BLaER1 (cell line): ENCODE measurements around the gene CNRIP1.

Source experiments
- H3K27ac ChIP-seq: shearing (Covaris generic); formaldehyde crosslinking; 2 replicates; pipeline ENCODE4 v1.8.1; 2022
- H3K27me3 ChIP-seq: shearing (Covaris generic); formaldehyde crosslinking; 2 replicates; pipeline ENCODE4 v1.8.1; 2022
- H3K36me3 ChIP-seq: shearing (Covaris generic); formaldehyde crosslinking; 2 replicates; pipeline ENCODE4 v1.8.1; 2022
- H3K4me1 ChIP-seq: shearing (Covaris generic); formaldehyde crosslinking; 2 replicates; pipeline ENCODE4 v1.8.1; 2022
- H3K4me2 ChIP-seq: shearing (Covaris generic); formaldehyde crosslinking; 2 replicates; pipeline ENCODE4 v1.8.1; 2022
- H3K4me3 ChIP-seq: shearing (Covaris generic); formaldehyde crosslinking; 2 replicates; pipeline ENCODE4 v1.8.1; 2022
- H3K9ac ChIP-seq: shearing (Covaris generic); formaldehyde crosslinking; 2 replicates; pipeline ENCODE4 v1.8.1; 2022
- H3K9me3 ChIP-seq: shearing (Covaris generic); formaldehyde crosslinking; 2 replicates; pipeline ENCODE4 v1.8.1; 2022
- H4K20me1 ChIP-seq: shearing (Covaris generic); formaldehyde crosslinking; 2 replicates; pipeline ENCODE4 v1.8.1; 2022
- Cebpa-rat ChIP-seq: shearing (Covaris generic); IDR thresholded peaks from 2 replicates; pipeline ENCODE4 v1.8.1; 2022

Gene CNRIP1

GRCh38 chr2:68282811-68283418, 36.8 kb downstream of the CNRIP1 start:
- no peak overlapping the region for H3K27ac ChIP-seq
- H3K4me3 ChIP-seq = no peak overlapping the region
- H4K20me1 ChIP-seq = no peaks in the 10 kb centered on the region
- H3K9ac ChIP-seq = no peak overlapping the region
- no peaks in the 10 kb centered on the region for H3K36me3 ChIP-seq
- no peaks in the 10 kb centered on the region for H3K27me3 ChIP-seq
- peaks cover 20% of the 10 kb centered on the region for H3K4me1 ChIP-seq
- no peaks in the 10 kb centered on the region for H3K9me3 ChIP-seq
- H3K4me2 ChIP-seq = no peak overlapping the region
- TF ChIP-seq Cebpa-rat = no peak

- TF ChIP-seq Cebpa-rat = no peak
- Histone ChIP-seq H3K36me3 (no peaks in the 10 kb centered on the region), H3K4me1 (peaks cover 20% of the 10 kb centered on the region), H3K9ac (no peak overlapping the region), H3K4me3 (no peak overlapping the region), H3K9me3 (no peaks in the 10 kb centered on the region), H4K20me1 (no peaks in the 10 kb centered on the region), H3K27me3 (no peaks in the 10 kb centered on the region), H3K4me2 (no peak overlapping the region), H3K27ac (no peak overlapping the region)
These were observed 39.0 kb downstream of the CNRIP1 start for GRCh38 chr2:68280796-68281195.

GRCh38 chr2:68280348-68280747, 39.4 kb downstream of the CNRIP1 start:
- Histone ChIP-seq H3K4me2 (no peak overlapping the region), H3K4me3 (no peak overlapping the region), H4K20me1 (no peaks in the 10 kb centered on the region), H3K4me1 (peaks cover 20% of the 10 kb centered on the region), H3K27ac (no peak overlapping the region), H3K9me3 (no peaks in the 10 kb centered on the region), H3K27me3 (no peaks in the 10 kb centered on the region), H3K9ac (no peak overlapping the region), H3K36me3 (no peaks in the 10 kb centered on the region)
- TF ChIP-seq Cebpa-rat = no peak

GRCh38 chr2:68279691-68280090, 40.1 kb downstream of the CNRIP1 start:
- no peaks in the 10 kb centered on the region for H3K36me3 ChIP-seq
- no peaks in the 10 kb centered on the region for H3K9me3 ChIP-seq
- H3K27me3 ChIP-seq = no peaks in the 10 kb centered on the region
- no peak for TF ChIP-seq Cebpa-rat
- no peaks in the 10 kb centered on the region for H4K20me1 ChIP-seq
- peaks cover 20% of the 10 kb centered on the region for H3K4me1 ChIP-seq
- H3K4me2 ChIP-seq = no peak overlapping the region
- H3K27ac ChIP-seq = no peak overlapping the region
- no peak overlapping the region for H3K4me3 ChIP-seq
- no peak overlapping the region for H3K9ac ChIP-seq

GRCh38 chr2:68278169-68278568, 41.6 kb downstream of the CNRIP1 start:
- H3K27ac ChIP-seq = no peak overlapping the region
- no peak overlapping the region for H3K4me2 ChIP-seq
- no peak for TF ChIP-seq Cebpa-rat

GRCh38 chr2:68274022-68274421, 45.7 kb downstream of the CNRIP1 start:
- Histone ChIP-seq H3K27ac (no peak overlapping the region), H3K4me2 (no peak overlapping the region), H4K20me1 (no peaks in the 10 kb centered on the region), H3K4me1 (peaks cover 24% of the 10 kb centered on the region), H3K36me3 (no peaks in the 10 kb centered on the region), H3K9ac (no peak overlapping the region), H3K27me3 (no peaks in the 10 kb centered on the region), H3K9me3 (no peaks in the 10 kb centered on the region), H3K4me3 (no peak overlapping the region)
- no peak for TF ChIP-seq Cebpa-rat

More at GRCh38 chr2:68278169-68278568, 41.6 kb downstream of the CNRIP1 start:
- Histone ChIP-seq H3K4me1 (peaks cover 20% of the 10 kb centered on the region), H3K9me3 (no peaks in the 10 kb centered on the region), H4K20me1 (no peaks in the 10 kb centered on the region), H3K36me3 (no peaks in the 10 kb centered on the region), H3K4me3 (no peak overlapping the region), H3K9ac (no peak overlapping the region), H3K27me3 (no peaks in the 10 kb centered on the region)

GRCh38 chr2:68272246-68272994, 47.3 kb downstream of the CNRIP1 start:
- Histone ChIP-seq H3K27me3 (no peaks in the 10 kb centered on the region), H4K20me1 (no peaks in the 10 kb centered on the region), H3K4me3 (no peak overlapping the region), H3K36me3 (no peaks in the 10 kb centered on the region), H3K9me3 (no peaks in the 10 kb centered on the region), H3K4me2 (peak overlapping the region; percentile 8), H3K9ac (no peak overlapping the region), H3K27ac (no peak overlapping the region), H3K4me1 (peaks cover 18% of the 10 kb centered on the region)
- no peak for TF ChIP-seq Cebpa-rat

GRCh38 chr2:68266655-68267054, 53.1 kb downstream of the CNRIP1 start:
- no peak overlapping the region for H3K27ac ChIP-seq
- no peak overlapping the region for H3K4me2 ChIP-seq
- H3K9ac ChIP-seq = no peak overlapping the region
- H4K20me1 ChIP-seq = no peaks in the 10 kb centered on the region
- no peaks in the 10 kb centered on the region for H3K36me3 ChIP-seq
- peaks cover 12% of the 10 kb centered on the region for H3K4me1 ChIP-seq
- H3K4me3 ChIP-seq = no peak overlapping the region
- no peaks in the 10 kb centered on the region for H3K27me3 ChIP-seq
- H3K9me3 ChIP-seq = no peaks in the 10 kb centered on the region
- no peak for TF ChIP-seq Cebpa-rat

- no peak for TF ChIP-seq Cebpa-rat
- H4K20me1 ChIP-seq = no peaks in the 10 kb centered on the region
- no peak overlapping the region for H3K27ac ChIP-seq
- no peak overlapping the region for H3K4me2 ChIP-seq
- H3K4me1 ChIP-seq = peaks cover 6% of the 10 kb centered on the region; the same call in 1 of the 2 replicates
- no peaks in the 10 kb centered on the region for H3K27me3 ChIP-seq
- no peak overlapping the region for H3K9ac ChIP-seq
- H3K36me3 ChIP-seq = no peaks in the 10 kb centered on the region
- H3K4me3 ChIP-seq = no peak overlapping the region
- no peaks in the 10 kb centered on the region for H3K9me3 ChIP-seq
These were observed 56.1 kb downstream of the CNRIP1 start for GRCh38 chr2:68263632-68264031.

- Histone ChIP-seq H3K27me3 (no peaks in the 10 kb centered on the region), H3K4me3 (no peak overlapping the region), H3K27ac (no peak overlapping the region), H3K9ac (no peak overlapping the region), H3K36me3 (no peaks in the 10 kb centered on the region), H3K9me3 (no peaks in the 10 kb centered on the region), H3K4me2 (no peak overlapping the region), H3K4me1 (peaks cover 24% of the 10 kb centered on the region), H4K20me1 (no peaks in the 10 kb centered on the region)
- no peak for TF ChIP-seq Cebpa-rat
These were observed 60.9 kb downstream of the CNRIP1 start for GRCh38 chr2:68258851-68259250.
